ENCODE results near the gene ADARB2. TPM values are rescaled to one million over a fixed set of nuclear protein-coding genes. Genes with fewer than 3 reads are reported as not detected.
"Not testable (repeated sequence)": the region's sequence is repeated elsewhere in the genome, so short reads cannot be mapped to it uniquely, and the experiment has no call there.

ADARB2 gene
- total and polyA plus RNA-seq, 4 donors: under 0.01 to 0.79 TPM; not detected in 2

DNA sequence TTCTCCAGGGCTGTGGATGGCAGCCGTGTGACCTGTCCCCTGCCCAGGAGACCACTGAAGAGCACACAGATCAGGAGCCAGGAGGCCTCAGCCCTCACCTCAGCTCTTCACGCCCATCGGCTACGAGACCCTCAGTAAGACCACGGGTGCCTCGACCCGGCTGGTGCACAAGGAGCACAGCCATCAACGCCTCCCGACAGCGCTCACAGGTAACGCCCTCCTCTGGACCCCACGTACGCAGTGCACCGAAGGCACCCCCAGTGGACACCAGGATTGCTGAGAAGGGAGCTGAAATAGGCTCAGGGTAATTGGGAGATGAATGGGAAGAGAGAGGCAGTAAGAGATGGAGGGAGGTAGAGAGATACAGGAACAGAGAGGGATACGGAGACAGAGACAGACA lies 389.8 kb downstream of the ADARB2 start:
- H3K27ac ChIP-seq (ENCODE audit: low read depth in 1 of 2, low read length in 2 of 2): no peak overlapping the region
- H3K4me1 ChIP-seq (ENCODE audit: control insufficient read depth in 1 of 2, insufficient read depth in 2 of 2, low read length in 2 of 2): no peaks in the 10 kb centered on the region
- WGBS, 2 donors: 95 to 97% methylated on average over 15 of the region's 15 CpGs
- intact Hi-C loops (cut with DNase I): no loop called here
- H3K9me3 ChIP-seq (ENCODE audit: control insufficient read depth, low read length): no peaks in the 10 kb centered on the region
- no peaks in the 10 kb centered on the region for H3K27me3 ChIP-seq (ENCODE audit: control insufficient read depth in 1 of 2, insufficient read depth in 2 of 2, low read length in 1 of 2)
- H3K36me3 ChIP-seq (ENCODE audit: control insufficient read depth in 1 of 2, insufficient read depth in 2 of 2, low read length in 1 of 2): no peaks in the 10 kb centered on the region
- no peak for DNase-seq
- ATAC-seq (ENCODE audit: low FRiP score): no peak
- no peak overlapping the region for H3K4me3 ChIP-seq (ENCODE audit: low read length in 2 of 2)

DNA sequence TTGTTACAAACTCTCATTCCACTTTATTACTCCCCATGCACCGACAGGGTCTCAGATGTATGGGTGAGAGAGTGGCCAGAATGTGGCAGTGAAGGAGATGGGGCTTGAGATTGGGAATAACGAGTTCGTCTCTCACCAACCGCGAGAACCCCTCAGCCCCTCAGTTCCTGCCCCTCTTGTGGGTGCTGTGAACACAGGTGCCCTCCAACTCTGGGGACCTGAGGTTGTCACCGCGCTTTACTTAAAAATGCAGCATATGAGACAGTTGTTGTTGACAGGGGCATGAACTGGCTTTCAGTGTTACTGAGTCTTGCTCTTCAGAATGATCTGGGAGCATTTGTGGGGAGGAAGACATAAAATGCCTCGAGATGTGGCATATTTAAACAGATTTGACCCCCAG lies 391.1 kb downstream of the ADARB2 start:
- intact Hi-C loops (cut with DNase I): no loop called here
- DNase-seq (no peak), ATAC-seq (ENCODE audit: low FRiP score) (no peak)
- H3K4me3 ChIP-seq (ENCODE audit: low read length in 2 of 2): no peak overlapping the region
- H3K9me3 ChIP-seq (ENCODE audit: control insufficient read depth, low read length): no peaks in the 10 kb centered on the region
- 93 to 94% methylated on average over 8 of the region's 8 CpGs for WGBS, 2 donors
- H3K4me1 ChIP-seq (ENCODE audit: control insufficient read depth in 1 of 2, insufficient read depth in 2 of 2, low read length in 2 of 2): no peaks in the 10 kb centered on the region
- H3K27me3 ChIP-seq (ENCODE audit: control insufficient read depth in 1 of 2, insufficient read depth in 2 of 2, low read length in 1 of 2): no peaks in the 10 kb centered on the region
- H3K27ac ChIP-seq (ENCODE audit: low read depth in 1 of 2, low read length in 2 of 2): no peak overlapping the region
- H3K36me3 ChIP-seq (ENCODE audit: control insufficient read depth in 1 of 2, insufficient read depth in 2 of 2, low read length in 1 of 2): no peaks in the 10 kb centered on the region

DNA sequence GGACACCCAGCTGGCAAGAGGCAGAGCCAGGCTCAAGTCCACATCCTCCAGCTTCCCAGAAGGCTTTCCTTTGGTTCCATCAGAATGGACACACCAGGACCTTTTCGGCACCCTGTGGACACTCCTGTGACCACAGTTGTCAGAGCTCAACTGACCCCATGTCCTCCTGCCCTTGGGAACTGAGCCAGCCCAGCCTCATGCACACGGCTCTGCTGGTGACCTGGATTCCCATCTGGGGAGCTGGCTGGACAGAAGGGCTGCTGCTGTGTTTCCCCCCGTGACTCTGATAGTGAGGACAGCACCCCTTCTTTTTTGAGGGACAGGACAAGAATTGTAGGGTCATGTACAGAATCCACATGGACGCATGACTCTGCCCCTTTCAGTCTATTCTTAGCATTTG lies 392.0 kb downstream of the ADARB2 start:
- ATAC-seq (ENCODE audit: low FRiP score) (no peak), DNase-seq (no peak)
- 56 to 57% methylated on average over 4 of the region's 4 CpGs for WGBS, 2 donors
- intact Hi-C loops (cut with DNase I): no loop called here
- no peak overlapping the region for H3K4me3 ChIP-seq (ENCODE audit: low read length in 2 of 2)
- no peaks in the 10 kb centered on the region for H3K36me3 ChIP-seq (ENCODE audit: control insufficient read depth in 1 of 2, insufficient read depth in 2 of 2, low read length in 1 of 2)
- H3K4me1 ChIP-seq (ENCODE audit: control insufficient read depth in 1 of 2, insufficient read depth in 2 of 2, low read length in 2 of 2): no peaks in the 10 kb centered on the region
- no peak overlapping the region for H3K27ac ChIP-seq (ENCODE audit: low read depth in 1 of 2, low read length in 2 of 2)
- H3K27me3 ChIP-seq (ENCODE audit: control insufficient read depth in 1 of 2, insufficient read depth in 2 of 2, low read length in 1 of 2): no peaks in the 10 kb centered on the region
- no peaks in the 10 kb centered on the region for H3K9me3 ChIP-seq (ENCODE audit: control insufficient read depth, low read length)

DNA sequence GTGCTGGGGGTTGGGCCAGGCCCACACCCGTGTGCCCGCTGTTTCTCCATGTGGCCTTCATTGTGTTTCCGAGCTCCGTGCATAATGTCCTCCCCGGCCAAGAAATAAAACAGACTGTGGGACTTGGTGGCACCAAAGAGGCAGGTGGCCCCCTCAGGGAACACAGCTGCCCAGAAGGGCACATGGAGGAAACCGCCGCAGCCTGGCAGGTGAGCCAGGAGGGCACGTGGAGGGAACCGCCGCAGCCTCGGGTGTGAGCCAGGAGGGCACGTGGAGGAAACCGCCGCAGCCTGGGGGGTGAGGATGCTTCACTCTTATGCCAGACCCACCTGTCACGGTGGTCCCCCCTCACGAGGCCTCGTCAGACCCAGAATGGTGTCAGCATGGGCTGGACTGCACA lies 392.5 kb downstream of the ADARB2 start:
- DNase-seq: no peak
- H3K27me3 ChIP-seq (ENCODE audit: control insufficient read depth in 1 of 2, insufficient read depth in 2 of 2, low read length in 1 of 2): no peaks in the 10 kb centered on the region
- 91 to 92% methylated on average over 17 of the region's 17 CpGs for WGBS, 2 donors
- H3K27ac ChIP-seq (ENCODE audit: low read depth in 1 of 2, low read length in 2 of 2): no peak overlapping the region
- H3K4me1 ChIP-seq (ENCODE audit: control insufficient read depth in 1 of 2, insufficient read depth in 2 of 2, low read length in 2 of 2): no peaks in the 10 kb centered on the region
- no peaks in the 10 kb centered on the region for H3K36me3 ChIP-seq (ENCODE audit: control insufficient read depth in 1 of 2, insufficient read depth in 2 of 2, low read length in 1 of 2)
- ATAC-seq (ENCODE audit: low FRiP score): no peak
- H3K9me3 ChIP-seq (ENCODE audit: control insufficient read depth, low read length): no peaks in the 10 kb centered on the region
- no peak overlapping the region for H3K4me3 ChIP-seq (ENCODE audit: low read length in 2 of 2)
- intact Hi-C loops (cut with DNase I): no loop called here

DNA sequence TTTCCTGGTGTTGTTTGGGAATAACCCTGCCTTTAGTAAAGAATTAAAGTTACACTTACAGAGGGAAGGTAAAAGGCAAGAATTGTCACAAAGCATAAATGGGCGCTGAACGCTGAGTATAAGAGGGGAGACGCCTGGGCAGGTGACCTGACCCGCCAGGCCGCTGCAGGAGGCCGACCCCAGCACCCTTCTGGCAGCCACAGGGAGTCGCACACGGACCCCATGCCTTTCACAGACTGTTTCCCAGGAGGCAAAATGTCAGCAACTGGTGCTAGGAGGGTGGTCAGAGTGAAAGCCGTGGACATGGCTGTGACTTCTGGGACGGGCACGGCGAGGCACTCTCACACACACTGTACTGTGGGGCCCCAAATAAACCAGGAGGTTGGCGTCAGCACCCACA lies 392.9 kb downstream of the ADARB2 start:
- DNase-seq (no peak), ATAC-seq (ENCODE audit: low FRiP score) (no peak)
- 94 to 96% methylated on average over 13 of the region's 13 CpGs for WGBS, 2 donors
- no peak overlapping the region for H3K27ac ChIP-seq (ENCODE audit: low read depth in 1 of 2, low read length in 2 of 2)
- intact Hi-C loops (cut with DNase I): no loop called here
- no peaks in the 10 kb centered on the region for H3K9me3 ChIP-seq (ENCODE audit: control insufficient read depth, low read length)
- no peaks in the 10 kb centered on the region for H3K4me1 ChIP-seq (ENCODE audit: control insufficient read depth in 1 of 2, insufficient read depth in 2 of 2, low read length in 2 of 2)
- H3K27me3 ChIP-seq (ENCODE audit: control insufficient read depth in 1 of 2, insufficient read depth in 2 of 2, low read length in 1 of 2): no peaks in the 10 kb centered on the region
- H3K4me3 ChIP-seq (ENCODE audit: low read length in 2 of 2): no peak overlapping the region
- no peaks in the 10 kb centered on the region for H3K36me3 ChIP-seq (ENCODE audit: control insufficient read depth in 1 of 2, insufficient read depth in 2 of 2, low read length in 1 of 2)

DNA sequence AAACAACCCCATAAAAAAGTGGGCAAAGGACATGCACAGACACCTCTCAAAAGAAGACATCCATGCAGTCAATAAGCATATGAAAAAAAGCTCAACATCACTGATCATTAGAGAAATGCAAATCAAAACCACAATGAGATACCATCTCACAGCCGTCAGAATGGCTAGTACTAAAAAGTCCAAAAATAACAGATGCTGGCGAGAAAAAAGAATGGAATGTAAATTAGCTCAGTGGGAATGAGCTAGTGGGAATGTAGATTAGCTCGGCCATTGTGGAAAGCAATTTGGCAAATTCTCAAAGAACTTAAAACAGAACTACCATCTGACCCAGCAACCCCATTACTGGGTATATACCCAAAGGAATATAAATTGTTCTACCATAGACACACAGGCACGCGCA lies 394.1 kb downstream of the ADARB2 start:
- Histone ChIP-seq H3K27me3 (ENCODE audit: control insufficient read depth in 1 of 2, insufficient read depth in 2 of 2, low read length in 1 of 2) (no peaks in the 10 kb centered on the region), H3K27ac (ENCODE audit: low read depth in 1 of 2, low read length in 2 of 2) (no peak overlapping the region), H3K9me3 (ENCODE audit: control insufficient read depth, low read length) (no peaks in the 10 kb centered on the region), H3K4me1 (ENCODE audit: control insufficient read depth in 1 of 2, insufficient read depth in 2 of 2, low read length in 2 of 2) (no peaks in the 10 kb centered on the region), H3K36me3 (ENCODE audit: control insufficient read depth in 1 of 2, insufficient read depth in 2 of 2, low read length in 1 of 2) (no peaks in the 10 kb centered on the region), H3K4me3 (ENCODE audit: low read length in 2 of 2) (no peak overlapping the region)
- intact Hi-C loops (cut with DNase I): no loop called here
- no peak for DNase-seq
- WGBS, 2 donors: 38 to 41% methylated on average over 5 of the region's 5 CpGs
- ATAC-seq (ENCODE audit: low FRiP score): no peak

DNA sequence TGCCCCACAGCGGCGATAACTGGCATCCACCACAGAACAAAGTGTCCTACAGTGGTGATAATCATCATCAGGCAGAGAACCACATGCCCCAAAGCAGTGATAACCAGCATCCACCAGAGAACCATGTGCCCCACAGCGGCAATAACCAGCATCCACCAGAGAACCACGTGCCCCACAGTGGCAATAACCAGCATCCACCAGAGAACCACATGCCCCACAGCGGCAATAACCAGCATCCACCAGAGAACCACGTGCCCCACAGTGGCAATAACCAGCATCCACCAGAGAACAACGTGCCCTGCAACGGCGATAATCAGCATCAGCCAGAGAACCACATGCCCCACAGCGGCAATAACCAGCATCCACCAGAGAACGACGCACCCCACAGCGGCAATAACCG lies 396.3 kb downstream of the ADARB2 start:
- H3K4me3 ChIP-seq (ENCODE audit: low read length in 2 of 2); ATAC-seq (ENCODE audit: low FRiP score); H3K9me3 ChIP-seq (ENCODE audit: control insufficient read depth, low read length); intact Hi-C loops (cut with DNase I); H3K36me3 ChIP-seq (ENCODE audit: control insufficient read depth in 1 of 2, insufficient read depth in 2 of 2, low read length in 1 of 2); H3K27ac ChIP-seq (ENCODE audit: low read depth in 1 of 2, low read length in 2 of 2); H3K27me3 ChIP-seq (ENCODE audit: control insufficient read depth in 1 of 2, insufficient read depth in 2 of 2, low read length in 1 of 2); DNase-seq; H3K4me1 ChIP-seq (ENCODE audit: control insufficient read depth in 1 of 2, insufficient read depth in 2 of 2, low read length in 2 of 2): not testable (repeated sequence)
- WGBS, 2 donors: 97% methylated on average over 14 of the region's 14 CpGs

DNA sequence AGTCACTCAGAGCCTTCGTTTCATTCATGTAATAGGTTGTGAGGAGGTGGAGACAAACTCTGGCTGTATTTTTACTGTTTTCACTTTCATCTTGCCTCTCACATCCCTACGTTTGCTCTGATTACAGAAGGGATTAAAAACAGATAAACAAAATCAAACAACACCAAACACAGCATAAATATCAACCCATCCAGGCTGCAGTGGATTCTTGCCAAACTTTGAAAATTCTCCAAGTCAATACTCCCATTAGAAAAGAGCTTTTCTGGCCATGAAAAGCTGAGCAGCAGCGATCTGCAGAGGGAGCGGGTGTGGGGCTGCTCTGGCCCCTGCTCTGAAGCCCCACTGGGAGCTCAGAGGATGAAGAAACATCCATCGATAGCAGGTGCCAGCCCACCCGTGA lies 397.9 kb downstream of the ADARB2 start:
- WGBS, 2 donors: 39 to 46% methylated on average over 6 of the region's 6 CpGs
- no peak for ATAC-seq (ENCODE audit: low FRiP score)
- no peak overlapping the region for H3K4me3 ChIP-seq (ENCODE audit: low read length in 2 of 2)
- no peak overlapping the region for H3K27ac ChIP-seq (ENCODE audit: low read depth in 1 of 2, low read length in 2 of 2)
- no peaks in the 10 kb centered on the region for H3K36me3 ChIP-seq (ENCODE audit: control insufficient read depth in 1 of 2, insufficient read depth in 2 of 2, low read length in 1 of 2)
- H3K4me1 ChIP-seq (ENCODE audit: control insufficient read depth in 1 of 2, insufficient read depth in 2 of 2, low read length in 2 of 2): no peaks in the 10 kb centered on the region
- intact Hi-C loops (cut with DNase I): no loop called here
- no peaks in the 10 kb centered on the region for H3K9me3 ChIP-seq (ENCODE audit: control insufficient read depth, low read length)
- no peaks in the 10 kb centered on the region for H3K27me3 ChIP-seq (ENCODE audit: control insufficient read depth in 1 of 2, insufficient read depth in 2 of 2, low read length in 1 of 2)
- DNase-seq: no peak

DNA sequence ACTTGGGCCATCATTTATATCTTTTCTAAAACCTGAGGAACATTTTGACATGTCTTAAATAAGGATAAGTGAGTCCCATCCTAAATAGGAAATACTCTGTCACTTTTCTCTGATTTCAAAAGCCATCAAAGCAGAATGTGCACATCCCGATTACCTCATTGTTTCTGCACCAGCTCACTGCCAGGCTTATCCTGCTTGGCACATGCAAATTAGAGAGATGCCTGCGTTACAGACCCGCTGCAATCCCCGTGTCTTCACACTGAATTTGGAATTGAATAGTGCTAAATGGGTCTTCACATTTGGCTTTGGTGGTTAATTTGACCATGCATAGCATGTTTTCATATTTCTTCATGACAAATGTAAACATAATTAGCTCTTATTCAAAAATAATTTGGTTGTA lies 401.7 kb downstream of the ADARB2 start:
- no peaks in the 10 kb centered on the region for H3K4me1 ChIP-seq (ENCODE audit: control insufficient read depth in 1 of 2, insufficient read depth in 2 of 2, low read length in 2 of 2)
- ATAC-seq (ENCODE audit: low FRiP score) (no peak), DNase-seq (no peak)
- H3K9me3 ChIP-seq (ENCODE audit: control insufficient read depth, low read length): no peaks in the 10 kb centered on the region
- no peaks in the 10 kb centered on the region for H3K27me3 ChIP-seq (ENCODE audit: control insufficient read depth in 1 of 2, insufficient read depth in 2 of 2, low read length in 1 of 2)
- no peaks in the 10 kb centered on the region for H3K36me3 ChIP-seq (ENCODE audit: control insufficient read depth in 1 of 2, insufficient read depth in 2 of 2, low read length in 1 of 2)
- intact Hi-C loops (cut with DNase I): no loop called here
- H3K27ac ChIP-seq (ENCODE audit: low read depth in 1 of 2, low read length in 2 of 2): no peak overlapping the region
- H3K4me3 ChIP-seq (ENCODE audit: low read length in 2 of 2): no peak overlapping the region
- WGBS, 2 donors: 63 to 65% methylated on average over 4 of the region's 4 CpGs

Data from aorta (tissue), 5 donors.